Stimulated activated CD4-positive, alpha-beta T cell treated with anti-CD3 and anti-CD28 coated beads, Interleukin-4, amount 100 ng/mL, for 48 hours (primary cell): ENCODE results near the gene LMNTD2.

Source experiments
- DNase-seq, 2 donors: peaks; one replicate each; pipeline ENCODE4 v3.0.0-alpha.2; 2020; ENCODE audit warnings: low read depth in 2 of 2

Gene LMNTD2

GRCh38 chr11:514606-515005 is 45.9 kb downstream of the LMNTD2 start:
- DNase-seq = no peak

- no peak for DNase-seq
These were observed 47.6 kb downstream of the LMNTD2 start for GRCh38 chr11:512761-513595.

- no peak for DNase-seq
These were observed 51.6 kb downstream of the LMNTD2 start for GRCh38 chr11:508956-509355.

- no peak for DNase-seq
These were observed 52.6 kb downstream of the LMNTD2 start for GRCh38 chr11:507727-508515.

GRCh38 chr11:506995-507726 is 53.4 kb downstream of the LMNTD2 start, which contains the start of gene RNH1:
TSS of gene RNH1 (minus strand) at chr11:507242. CDS start at chr11:502162, 5,080 bp downstream.
- peak; percentile 99 to 100 for DNase-seq

GRCh38 chr11:506238-506994 is 54.1 kb downstream of the LMNTD2 start:
- DNase-seq = peak; percentile 96 to 98

- no peak for DNase-seq
These were observed 55.6 kb downstream of the LMNTD2 start for GRCh38 chr11:504994-505344.
